ENCODE data around the gene CSNK1G1.
A peak's percentile ranks its signal among the peaks of the same experiment; 100 is the strongest.
"Not testable (repeated sequence)": the region's sequence is repeated elsewhere in the genome, so short reads cannot be mapped to it uniquely, and the experiment has no call there.

CSNK1G1 gene

GRCh38 chr15:64235552-64235951, 120.4 kb downstream of the CSNK1G1 start:
- DNase-seq, result no peak

- DNase-seq, result peak; percentile 1
Measured at GRCh38 chr15:64233299-64233698, 122.7 kb downstream of the CSNK1G1 start.

- DNase-seq, result no peak
Measured at GRCh38 chr15:64232400-64232799, 123.6 kb downstream of the CSNK1G1 start.

- no peak for DNase-seq
Measured at GRCh38 chr15:64229129-64229724, 126.7 kb downstream of the CSNK1G1 start.

- no peak for DNase-seq
Measured at GRCh38 chr15:64225804-64226203, 130.2 kb downstream of the CSNK1G1 start.

- DNase-seq, result peak; percentile 41
Measured at GRCh38 chr15:64224511-64224910, 131.5 kb downstream of the CSNK1G1 start.

GRCh38 chr15:64223882-64224281, 132.1 kb downstream of the CSNK1G1 start:
- peak; percentile 4 for DNase-seq

- no peak for DNase-seq
Measured at GRCh38 chr15:64222573-64223366, 133.2 kb downstream of the CSNK1G1 start.

- DNase-seq, result not testable (repeated sequence)
Measured at GRCh38 chr15:64221911-64222310, 134.1 kb downstream of the CSNK1G1 start.

- DNase-seq, result not testable (repeated sequence)
Measured at GRCh38 chr15:64217429-64217750, 138.6 kb downstream of the CSNK1G1 start.

GRCh38 chr15:64216730-64217428, 139.1 kb downstream of the CSNK1G1 start:
- DNase-seq, result peak; percentile 69

- DNase-seq, result no peak
Measured at GRCh38 chr15:64216196-64216595, 139.8 kb downstream of the CSNK1G1 start.

- DNase-seq, result no peak
Measured at GRCh38 chr15:64213646-64214045, 142.3 kb downstream of the CSNK1G1 start.

- DNase-seq, result no peak
Measured at GRCh38 chr15:64211696-64212095, 144.3 kb downstream of the CSNK1G1 start.

- DNase-seq, result no peak
Measured at GRCh38 chr15:64210371-64210770, 145.6 kb downstream of the CSNK1G1 start.

- DNase-seq, result peak; percentile 2
Measured at GRCh38 chr15:64209680-64210334, 146.2 kb downstream of the CSNK1G1 start.

- DNase-seq, result no peak
Measured at GRCh38 chr15:64205202-64205601, 150.8 kb downstream of the CSNK1G1 start.

- DNase-seq, result no peak
Measured at GRCh38 chr15:64197425-64197824, 158.5 kb downstream of the CSNK1G1 start.

GRCh38 chr15:64193971-64194370, 162.0 kb downstream of the CSNK1G1 start:
- no peak for DNase-seq

GRCh38 chr15:64191971-64192830, 163.8 kb downstream of the CSNK1G1 start:
- no peak for DNase-seq

GRCh38 chr15:64187396-64188191, 168.4 kb downstream of the CSNK1G1 start:
- DNase-seq, result no peak

All from NCI-H146 (cell line).